HG03103 (cell line): ENCODE results near the gene ANKZF1.

Source experiments
- ATAC-seq: cut with Tn5 transposase; IDR thresholded peaks from one replicate; pipeline ENCODE4 v1.9.1; 2021; ENCODE audit warnings: low read depth; ENCODE audit not compliant: unreplicated experiment

ANKZF1 gene

GRCh38 chr2:219223831-219224610, 5.6 kb upstream of the ANKZF1 start:
- no peak for ATAC-seq

- no peak for ATAC-seq
Observed at GRCh38 chr2:219225350-219225749, 4.3 kb upstream of the ANKZF1 start.

GRCh38 chr2:219228041-219228910, 1.3 kb upstream of the ANKZF1 start:
- ATAC-seq: no peak

- ATAC-seq: peak; percentile 10
Observed at GRCh38 chr2:219228911-219229304, 698 bp upstream of the ANKZF1 start.

- ATAC-seq: no peak
Observed at GRCh38 chr2:219230059-219230540, 494 bp downstream of the ANKZF1 start.

GRCh38 chr2:219234331-219234730, 4.7 kb downstream of the ANKZF1 start:
- ATAC-seq: no peak

GRCh38 chr2:219243291-219243761, 13.7 kb downstream of the ANKZF1 start:
- no peak for ATAC-seq

GRCh38 chr2:219244789-219245147, 15.2 kb downstream of the ANKZF1 start:
- ATAC-seq: no peak

GRCh38 chr2:219245148-219245898, 15.7 kb downstream of the ANKZF1 start, which contains the start of the genes GLB1L and STK16:
Gene GLB1L, minus strand, starts transcription at chr2:219245444. Its CDS starts 1,871 bp downstream, at chr2:219243573.
Gene STK16, plus strand, starts transcription at chr2:219245479. Its CDS starts 521 bp downstream, at chr2:219246000.
- ATAC-seq: peak; percentile 75

- ATAC-seq: no peak
Observed at GRCh38 chr2:219245899-219246230, 16.3 kb downstream of the ANKZF1 start.

GRCh38 chr2:219246559-219246958, 17.0 kb downstream of the ANKZF1 start:
- no peak for ATAC-seq

GRCh38 chr2:219247678-219248642, 18.4 kb downstream of the ANKZF1 start:
- ATAC-seq: no peak

GRCh38 chr2:219248845-219249202, 19.2 kb downstream of the ANKZF1 start:
- no peak for ATAC-seq

GRCh38 chr2:219249203-219249980, 19.8 kb downstream of the ANKZF1 start:
- ATAC-seq: no peak

- no peak for ATAC-seq
Observed at GRCh38 chr2:219250049-219250781, 20.6 kb downstream of the ANKZF1 start.

- ATAC-seq: no peak
Observed at GRCh38 chr2:219251656-219252055, 22.1 kb downstream of the ANKZF1 start.

GRCh38 chr2:219252084-219252483, 22.5 kb downstream of the ANKZF1 start:
- no peak for ATAC-seq

GRCh38 chr2:219252570-219252899, 22.9 kb downstream of the ANKZF1 start:
- ATAC-seq: no peak
